B cell (primary cell): ENCODE results near the gene SMTNL1.

Experiments
- EZH2 ChIP-seq: IDR thresholded peaks from 2 replicates; pipeline ENCODE4 v1.6.1; 2012; ENCODE audit warnings: borderline replicate concordance, low read depth, mild to moderate bottlenecking, moderate library complexity, low read length; ENCODE audit not compliant: insufficient read depth, poor library complexity, severe bottlenecking
- TF ChIP-seq, protein P1 (sequence below): fragments of 200-600 bp; IDR thresholded peaks from one replicate; pipeline ENCODE4 v1.8.0; 2022; ENCODE audit warnings: antibody characterized with exemption, mild to moderate bottlenecking

DNA sequence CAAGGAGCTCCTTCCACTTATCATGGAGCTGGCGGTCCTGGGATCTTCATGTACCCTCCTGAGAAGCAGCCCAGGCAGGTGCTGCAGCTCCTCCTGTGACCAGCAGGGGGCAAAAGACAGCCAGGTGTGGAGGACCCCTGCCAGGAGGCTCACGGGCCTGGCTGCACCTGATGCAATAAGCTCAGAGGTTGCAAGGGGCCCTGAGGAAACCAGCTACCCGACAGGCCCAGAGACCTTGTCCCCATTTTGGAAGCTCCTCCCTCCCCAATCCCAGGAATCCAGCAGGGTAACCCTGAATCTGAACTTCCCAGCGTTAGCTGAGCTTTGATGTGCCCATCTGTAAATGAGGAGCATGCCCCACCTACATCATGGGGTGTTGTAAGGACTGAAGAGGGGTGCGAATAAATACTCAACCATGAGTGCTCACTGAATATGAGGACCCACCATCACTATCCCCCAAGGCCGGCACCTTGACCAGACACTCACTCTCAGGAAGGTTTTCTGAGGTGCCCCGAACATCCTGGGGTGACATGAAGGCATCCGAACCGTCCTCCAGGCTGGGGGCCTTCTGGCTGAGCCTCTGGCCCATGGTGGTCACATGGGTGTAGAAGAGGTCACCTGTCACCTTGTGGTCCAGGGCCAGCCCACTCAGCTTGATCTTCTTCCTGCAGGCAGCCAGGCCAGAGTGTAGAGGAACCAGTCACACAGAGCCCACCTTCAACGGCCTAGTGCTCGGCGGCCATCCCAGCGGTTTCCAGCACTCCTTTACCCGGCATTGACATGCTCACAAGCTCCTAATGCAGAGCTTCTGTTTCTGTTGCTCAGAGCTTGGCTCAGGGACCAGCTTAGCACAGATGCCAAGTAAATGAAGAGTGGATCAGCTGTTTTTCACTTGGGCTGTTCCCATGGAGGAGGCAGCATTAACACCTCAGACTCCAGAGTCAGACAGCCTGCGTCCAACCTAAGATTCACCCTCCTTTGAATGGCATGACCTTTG is 43.6 kb upstream of the SMTNL1 start:
- TF ChIP-seq, protein P1, sequence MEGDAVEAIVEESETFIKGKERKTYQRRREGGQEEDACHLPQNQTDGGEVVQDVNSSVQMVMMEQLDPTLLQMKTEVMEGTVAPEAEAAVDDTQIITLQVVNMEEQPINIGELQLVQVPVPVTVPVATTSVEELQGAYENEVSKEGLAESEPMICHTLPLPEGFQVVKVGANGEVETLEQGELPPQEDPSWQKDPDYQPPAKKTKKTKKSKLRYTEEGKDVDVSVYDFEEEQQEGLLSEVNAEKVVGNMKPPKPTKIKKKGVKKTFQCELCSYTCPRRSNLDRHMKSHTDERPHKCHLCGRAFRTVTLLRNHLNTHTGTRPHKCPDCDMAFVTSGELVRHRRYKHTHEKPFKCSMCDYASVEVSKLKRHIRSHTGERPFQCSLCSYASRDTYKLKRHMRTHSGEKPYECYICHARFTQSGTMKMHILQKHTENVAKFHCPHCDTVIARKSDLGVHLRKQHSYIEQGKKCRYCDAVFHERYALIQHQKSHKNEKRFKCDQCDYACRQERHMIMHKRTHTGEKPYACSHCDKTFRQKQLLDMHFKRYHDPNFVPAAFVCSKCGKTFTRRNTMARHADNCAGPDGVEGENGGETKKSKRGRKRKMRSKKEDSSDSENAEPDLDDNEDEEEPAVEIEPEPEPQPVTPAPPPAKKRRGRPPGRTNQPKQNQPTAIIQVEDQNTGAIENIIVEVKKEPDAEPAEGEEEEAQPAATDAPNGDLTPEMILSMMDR: peak; percentile 97
- no peak for TF ChIP-seq EZH2
